ENCODE data around the gene OR4C45. TPM values are rescaled to one million over a fixed set of nuclear protein-coding genes. Genes with fewer than 3 reads are reported as not detected.
"Not testable (repeated sequence)": the region's sequence is repeated elsewhere in the genome, so short reads cannot be mapped to it uniquely, and the experiment has no call there.

OR4C45 gene
- total RNA-seq, 2 experiments from 2014 or later, result not detected

GRCh38 chr11:50074161-50074560 is 41.5 kb downstream of the OR4C45 start:
- no peak for TF ChIP-seq CTCF (IDR thresholded peaks at IDR 0.05)
- Mint-ChIP-seq H3K27ac (no peak overlapping the region), H3K36me3 (ENCODE audit: low read depth) (no peaks in the 10 kb centered on the region), H3K27me3 (no peaks in the 10 kb centered on the region), H3K4me3 (no peak overlapping the region), H3K4me1 (ENCODE audit: low read depth) (no peaks in the 10 kb centered on the region), H3K9me3 (peaks cover 7% of the 10 kb centered on the region)
- no peak for ATAC-seq
- intact Hi-C loops (cut with micrococcal nuclease), result no loop called here
- no peak for DNase-seq
- ChIA-PET POLR2A (no interaction called here), CTCF (interaction anchor here (1.2 kb wide), 1 partner anchor 8 kb away, joined by 3 read pairs; no protein-coding TSS in a partner anchor)

GRCh38 chr11:50075856-50076255 is 43.2 kb downstream of the OR4C45 start:
- no peak overlapping the region for H3K4me3 Mint-ChIP-seq
- peaks cover 4% of the 10 kb centered on the region for H3K9me3 Mint-ChIP-seq
- no peaks in the 10 kb centered on the region for H3K36me3 Mint-ChIP-seq (ENCODE audit: low read depth)
- intact Hi-C loops (cut with micrococcal nuclease), result no loop called here
- H3K27ac Mint-ChIP-seq, result no peak overlapping the region
- ChIA-PET CTCF (no interaction called here), POLR2A (no interaction called here)
- no peaks in the 10 kb centered on the region for H3K4me1 Mint-ChIP-seq (ENCODE audit: low read depth)
- H3K27me3 Mint-ChIP-seq, result no peaks in the 10 kb centered on the region
- DNase-seq, result no peak
- ATAC-seq, result no peak
- TF ChIP-seq CTCF (IDR thresholded peaks at IDR 0.05), result no peak

GRCh38 chr11:50077526-50077925 is 44.9 kb downstream of the OR4C45 start:
- Mint-ChIP-seq H3K36me3 (ENCODE audit: low read depth) (no peaks in the 10 kb centered on the region), H3K4me1 (ENCODE audit: low read depth) (no peaks in the 10 kb centered on the region), H3K27ac (no peak overlapping the region), H3K9me3 (peaks cover 4% of the 10 kb centered on the region), H3K27me3 (no peaks in the 10 kb centered on the region), H3K4me3 (no peak overlapping the region)
- ChIA-PET CTCF (no interaction called here), POLR2A (no interaction called here)
- no peak for ATAC-seq
- intact Hi-C loops (cut with micrococcal nuclease), result no loop called here
- TF ChIP-seq CTCF (IDR thresholded peaks at IDR 0.05), result no peak
- DNase-seq, result no peak

- Mint-ChIP-seq H3K4me1 (ENCODE audit: low read depth) (no peaks in the 10 kb centered on the region), H3K27me3 (no peaks in the 10 kb centered on the region), H3K27ac (no peak overlapping the region), H3K4me3 (no peak overlapping the region), H3K9me3 (peaks cover 4% of the 10 kb centered on the region), H3K36me3 (ENCODE audit: low read depth) (no peaks in the 10 kb centered on the region)
- ChIA-PET POLR2A (no interaction called here), CTCF (no interaction called here)
- no peak for DNase-seq
- no peak for TF ChIP-seq CTCF (IDR thresholded peaks at IDR 0.05)
- ATAC-seq, result no peak
- intact Hi-C loops (cut with micrococcal nuclease), result no loop called here
Measured at GRCh38 chr11:50078001-50078400, 45.3 kb downstream of the OR4C45 start.

- H3K9me3 Mint-ChIP-seq, result peaks cover 11% of the 10 kb centered on the region
- H3K27me3 Mint-ChIP-seq; ATAC-seq; H3K27ac Mint-ChIP-seq; DNase-seq; intact Hi-C loops (cut with micrococcal nuclease); H3K4me1 Mint-ChIP-seq (ENCODE audit: low read depth); CTCF ChIA-PET; H3K4me3 Mint-ChIP-seq; POLR2A ChIA-PET; H3K36me3 Mint-ChIP-seq (ENCODE audit: low read depth): not testable (repeated sequence)
Measured at GRCh38 chr11:50078946-50079345, 46.3 kb downstream of the OR4C45 start.

- H3K27me3 Mint-ChIP-seq, result no peaks in the 10 kb centered on the region
- no peak for TF ChIP-seq CTCF (IDR thresholded peaks at IDR 0.05)
- intact Hi-C loops (cut with micrococcal nuclease), result no loop called here
- CTCF ChIA-PET, result no interaction called here
- ATAC-seq, result no peak
- no peaks in the 10 kb centered on the region for H3K36me3 Mint-ChIP-seq (ENCODE audit: low read depth)
- H3K27ac Mint-ChIP-seq, result no peak overlapping the region
- H3K9me3 Mint-ChIP-seq, result peaks cover 7% of the 10 kb centered on the region
- H3K4me3 Mint-ChIP-seq, result no peak overlapping the region
- no peaks in the 10 kb centered on the region for H3K4me1 Mint-ChIP-seq (ENCODE audit: low read depth)
- no peak for DNase-seq
- POLR2A ChIA-PET, result no interaction called here
Measured at GRCh38 chr11:50080256-50080655, 47.6 kb downstream of the OR4C45 start.
